DMS79 (cell line): Measurements from ENCODE around the gene CCDC148.
A peak's percentile ranks its signal among the peaks of the same experiment; 100 is the strongest.

Experiments used
- DNase-seq: peaks from one replicate; lab custom pipeline; 2025; lab: John Stamatoyannopoulos, UW

The CCDC148 gene

DNA sequence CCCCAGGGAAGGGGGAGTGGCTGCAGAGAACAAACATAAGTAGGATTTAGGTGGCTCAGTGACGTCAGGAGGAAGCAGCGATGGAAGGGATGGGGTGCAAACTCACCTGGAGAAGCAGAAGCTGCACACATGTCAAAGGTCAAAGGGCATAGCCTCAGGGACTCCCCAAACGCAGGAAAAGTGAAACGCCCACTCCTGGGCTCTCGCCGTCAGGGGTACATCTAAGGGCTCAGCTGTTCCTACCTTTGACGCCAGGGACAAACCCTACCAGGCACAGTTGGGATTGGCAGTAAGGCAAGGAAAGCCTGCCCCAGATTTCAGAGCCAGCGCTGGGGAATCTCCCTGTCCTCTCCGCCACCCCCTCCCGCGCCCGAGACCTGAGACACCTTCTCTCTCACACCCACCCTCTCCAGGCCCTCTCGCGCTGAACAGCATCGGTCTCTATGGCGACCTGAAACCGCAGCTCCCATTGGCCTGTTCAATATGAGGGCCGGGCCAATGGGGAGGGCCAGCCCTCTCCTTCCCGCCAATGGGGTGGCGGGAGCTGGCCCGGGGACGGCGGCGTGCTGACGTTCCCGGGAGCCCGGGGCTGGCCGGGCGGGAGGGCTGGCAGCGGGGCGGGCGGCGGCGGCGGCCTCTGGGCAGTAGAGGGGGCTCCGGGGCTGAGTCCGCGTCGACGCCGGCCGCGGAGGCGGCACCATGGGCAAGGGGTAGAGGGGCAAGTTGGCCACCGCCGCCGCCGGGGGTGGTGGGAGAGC is at the start of gene CCDC148, which contains the start of gene PKP4:
CCDC148 (minus strand) TSS at position 445 of the 758 bp plus-strand sequence; CDS start at position 131, 314 bp downstream.
PKP4 (plus strand) TSS at position 644 of the 758 bp plus-strand sequence. CDS start 76,233 bp downstream, outside the sequence.
- DNase-seq, result peak; percentile 95

- DNase-seq, result no peak
Measured at GRCh38 chr2:158505448-158505934, 48.9 kb upstream of the CCDC148 start.

GRCh38 chr2:158504088-158504487 is 47.5 kb upstream of the CCDC148 start:
- no peak for DNase-seq

DNA sequence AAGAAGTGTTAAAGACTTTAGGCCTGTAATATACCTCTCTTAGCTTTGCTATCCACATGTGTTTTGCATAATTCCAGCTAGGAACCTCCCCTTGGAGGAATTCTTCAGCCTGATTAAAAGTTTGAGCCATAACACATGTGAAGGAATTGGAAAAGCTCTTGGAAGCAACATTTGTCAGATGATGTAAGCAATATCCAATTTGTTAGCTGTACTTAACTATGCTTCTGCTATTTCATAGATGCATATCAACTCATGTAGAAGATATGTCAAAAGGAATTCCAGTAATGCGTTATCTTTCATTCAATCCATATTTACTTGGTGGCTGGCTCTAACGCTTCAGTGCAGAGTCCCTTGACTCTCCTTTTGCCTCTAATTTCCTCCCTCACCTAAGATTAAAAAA is 46.4 kb upstream of the CCDC148 start:
- DNase-seq, result no peak

GRCh38 chr2:158501301-158501700 is 44.7 kb upstream of the CCDC148 start:
- peak; percentile 97 for DNase-seq

- no peak for DNase-seq
Measured at GRCh38 chr2:158500333-158500732, 43.8 kb upstream of the CCDC148 start.

- DNase-seq, result no peak
Measured at GRCh38 chr2:158499383-158499782, 42.8 kb upstream of the CCDC148 start.

DNA sequence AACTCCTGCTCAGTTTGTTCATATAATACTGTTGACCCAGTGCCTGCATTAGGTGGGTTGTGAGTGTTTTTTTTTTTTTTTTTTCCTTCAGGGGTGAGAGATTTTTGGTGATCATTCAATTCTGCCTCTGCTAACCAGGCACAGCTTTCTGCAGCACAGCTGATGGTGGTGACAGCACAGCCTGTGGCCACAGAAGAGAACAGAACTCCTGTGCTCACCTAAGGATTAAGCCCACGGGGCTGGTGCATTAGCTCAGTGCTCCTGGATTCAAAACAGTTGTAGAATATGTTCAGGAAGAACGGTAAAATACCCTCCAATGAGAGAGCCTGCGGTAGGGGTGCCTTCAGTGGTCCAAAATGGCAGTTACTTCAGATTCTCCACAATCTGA is 42.2 kb upstream of the CCDC148 start:
- no peak for DNase-seq

- no peak for DNase-seq
Measured at GRCh38 chr2:158498043-158498748, 41.6 kb upstream of the CCDC148 start.

DNA sequence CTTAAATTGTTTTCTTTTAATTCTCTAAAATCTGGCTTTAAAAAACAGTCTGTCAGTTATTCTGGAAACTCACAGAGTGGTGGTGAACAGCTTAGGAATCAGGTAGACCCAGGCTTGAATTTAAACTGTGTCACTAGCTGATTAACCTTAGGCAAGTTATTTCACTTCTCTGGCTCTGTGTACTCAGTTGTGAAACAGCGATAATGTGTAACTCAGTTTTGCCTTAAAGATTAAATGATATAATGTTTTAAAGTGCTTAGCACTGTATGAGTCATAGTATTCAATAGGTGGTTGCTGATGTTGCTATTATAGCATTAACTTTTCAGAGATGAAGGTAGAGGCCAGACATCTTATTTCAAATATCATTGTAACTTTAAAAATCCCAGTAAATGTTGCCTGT is 40.9 kb upstream of the CCDC148 start:
- DNase-seq, result no peak

DNA sequence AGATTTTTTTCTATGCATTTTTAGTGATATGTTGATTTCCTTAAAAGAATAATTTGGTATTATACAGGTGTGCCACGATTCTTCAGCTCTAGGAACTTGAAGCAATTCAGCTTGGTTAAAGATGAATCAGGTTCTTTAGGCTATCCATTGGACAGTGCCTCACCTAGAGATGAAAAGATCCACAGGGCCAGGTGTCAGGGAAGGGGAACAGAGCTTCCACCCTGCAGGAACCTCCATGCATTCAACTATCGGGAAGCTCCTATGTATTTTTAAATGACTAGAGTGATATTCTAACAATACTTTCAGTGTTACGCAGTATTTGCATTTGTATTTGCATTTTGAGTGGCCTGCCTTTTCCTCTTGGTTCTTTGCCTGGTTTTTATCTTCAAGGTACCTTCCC is 40.4 kb upstream of the CCDC148 start:
- no peak for DNase-seq

DNA sequence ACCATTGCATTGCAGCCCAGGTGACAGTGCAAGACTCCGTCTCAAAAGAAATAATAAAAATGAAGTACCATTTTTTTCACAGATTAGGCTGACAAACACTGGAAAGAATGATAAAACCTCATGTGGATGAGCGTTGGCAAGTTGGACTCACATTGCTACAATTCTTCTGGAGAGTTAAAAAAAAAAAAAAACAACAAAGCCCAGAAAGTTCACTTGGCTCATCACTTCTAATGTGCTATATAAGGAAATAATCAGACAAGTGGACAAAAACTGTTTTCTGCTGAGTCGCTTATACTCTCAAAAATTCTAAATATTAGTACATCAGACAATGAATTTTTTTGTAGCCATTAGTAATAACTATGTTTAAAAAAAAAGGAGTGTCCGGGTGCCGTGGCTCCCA is 38.6 kb upstream of the CCDC148 start:
- no peak for DNase-seq

GRCh38 chr2:158493458-158493857 is 36.9 kb upstream of the CCDC148 start:
- peak; percentile 90 for DNase-seq

DNA sequence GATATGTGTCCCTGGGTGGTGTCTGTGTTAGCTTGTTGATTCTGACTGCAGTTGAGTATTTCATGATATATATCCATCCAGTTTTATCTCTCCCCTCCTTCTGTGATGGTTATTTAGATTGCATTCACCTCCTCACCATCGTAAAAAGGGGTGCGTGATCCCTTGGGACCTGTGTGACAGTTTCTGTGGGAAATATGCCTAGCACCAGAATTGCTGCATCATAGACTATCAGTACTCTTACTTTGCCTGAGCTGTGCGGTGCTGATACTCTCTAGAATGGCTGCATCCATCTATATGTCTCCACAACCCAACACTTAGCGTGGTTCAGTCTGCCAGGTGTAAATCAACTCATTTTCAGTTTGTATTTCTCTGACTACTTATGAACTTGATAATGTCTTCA is 34.5 kb upstream of the CCDC148 start:
- DNase-seq, result no peak

- DNase-seq, result no peak
Measured at GRCh38 chr2:158489366-158490112, 33.0 kb upstream of the CCDC148 start.

DNA sequence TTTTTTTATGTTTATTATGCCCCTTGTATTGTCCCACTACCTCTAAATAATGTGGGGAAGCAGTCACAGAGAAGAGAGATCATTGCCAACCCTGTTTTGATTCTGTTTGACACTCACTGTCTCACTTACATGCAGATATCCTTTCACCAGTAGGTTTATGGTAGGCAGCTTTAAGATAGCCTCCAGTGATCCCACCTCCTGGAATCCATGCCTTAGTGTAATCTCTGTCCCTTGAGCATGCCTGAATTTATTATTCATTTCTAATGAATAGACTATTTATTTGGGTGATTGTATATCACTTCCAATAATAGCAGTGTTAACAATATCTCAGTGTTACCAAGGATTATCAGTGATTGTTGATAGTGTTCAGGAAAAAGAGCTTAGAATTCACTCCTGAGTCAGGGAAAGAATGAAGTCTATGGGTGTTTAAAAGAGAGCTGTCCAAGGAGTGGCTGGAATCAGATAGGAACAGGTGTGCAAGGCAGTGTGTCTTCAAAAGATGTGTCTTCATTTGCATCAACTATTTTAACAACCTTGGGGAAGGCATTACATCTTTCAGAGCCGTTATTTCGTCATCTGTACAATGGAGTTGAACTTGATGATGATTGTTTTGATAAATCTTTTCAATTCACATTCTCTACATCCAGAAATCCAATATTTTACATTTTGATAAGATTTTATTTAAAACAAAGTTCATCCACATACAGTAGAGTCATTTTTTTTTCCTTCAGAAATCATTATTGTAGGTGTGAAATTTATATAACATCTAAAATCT is 32.1 kb upstream of the CCDC148 start:
- DNase-seq, result no peak

- no peak for DNase-seq
Measured at GRCh38 chr2:158487419-158487818, 30.9 kb upstream of the CCDC148 start.

- DNase-seq, result no peak
Measured at GRCh38 chr2:158486970-158487325, 30.4 kb upstream of the CCDC148 start.

GRCh38 chr2:158486150-158486969 is 29.8 kb upstream of the CCDC148 start:
- DNase-seq, result no peak

DNA sequence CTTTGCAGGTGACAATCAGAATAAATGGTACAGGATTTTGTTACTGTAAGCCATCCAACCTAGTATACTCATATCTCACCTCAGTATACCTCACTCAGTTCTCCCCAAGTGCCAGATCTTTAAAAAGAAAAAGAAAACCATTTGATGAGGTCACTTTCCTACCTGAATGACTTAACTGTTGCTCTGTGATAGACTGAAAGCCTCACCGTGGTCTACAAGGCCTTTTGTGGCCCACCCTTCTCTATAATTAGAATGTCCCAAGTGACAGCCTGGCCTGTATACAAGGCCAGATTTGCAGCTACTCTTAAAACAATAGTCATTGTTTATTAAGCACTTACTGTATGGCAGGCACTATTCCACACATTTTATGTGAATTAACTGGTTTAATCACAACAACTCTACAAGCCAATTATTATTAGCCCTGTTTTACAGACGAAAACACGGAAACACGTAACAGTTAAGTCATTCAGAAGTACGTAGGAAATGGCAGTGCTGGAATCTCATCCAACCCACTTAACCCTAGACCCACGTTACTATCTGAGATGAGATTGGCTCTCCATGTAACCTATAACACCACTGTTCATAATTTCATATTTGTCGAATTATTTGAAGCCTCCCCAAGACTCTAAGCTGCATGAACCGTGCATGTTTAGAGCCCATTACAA is 28.5 kb upstream of the CCDC148 start:
- no peak for DNase-seq
